Stomach (tissue), 4 donors: Measurements from ENCODE around the gene ATP7A.

Experiments used
- POLR2A ChIP-seq, 4 donors: fragments of 450-650 bp; IDR thresholded peaks; one replicate each; pipeline ENCODE4 v1.6.1; 2016; ENCODE audit warnings: antibody characterized with exemption in 4 of 4, control low read depth in 2 of 4, mild to moderate bottlenecking in 1 of 4, moderate library complexity in 1 of 4
- TF ChIP-seq, protein P1 (sequence below), 7 experiments: fragments of 450-650 bp in 4 of 7; fragments of 200-600 bp in 3 of 7; sonication (generic) in 3 of 7; IDR thresholded peaks; one replicate each; pipeline ENCODE4 v1.5.1; 2016 to 2019; ENCODE audit warnings: antibody characterized with exemption in 7 of 7, control low read depth in 2 of 7, mild to moderate bottlenecking in 1 of 7

DNA sequence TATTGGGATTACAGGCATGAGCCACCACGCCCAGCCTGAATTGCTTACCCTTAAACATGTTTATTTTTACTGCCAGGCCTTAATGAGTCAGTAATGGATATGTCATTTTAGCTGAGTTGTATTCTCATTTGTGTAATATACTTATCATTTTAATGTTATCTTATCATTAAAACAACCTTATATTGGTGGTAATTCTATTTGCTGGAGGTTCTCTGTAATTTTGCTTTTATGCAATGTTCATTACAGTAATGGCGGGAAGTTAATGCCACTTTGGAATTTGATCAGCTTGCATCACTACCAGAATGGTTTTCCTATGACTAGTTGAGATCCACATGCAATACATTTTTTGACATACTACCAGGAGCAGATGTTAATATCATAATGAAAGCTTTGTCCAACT lies 65.3 kb downstream of the ATP7A start:
- TF ChIP-seq POLR2A (IDR thresholded peaks at IDR 0.05) = no peak
- TF ChIP-seq, protein P1, sequence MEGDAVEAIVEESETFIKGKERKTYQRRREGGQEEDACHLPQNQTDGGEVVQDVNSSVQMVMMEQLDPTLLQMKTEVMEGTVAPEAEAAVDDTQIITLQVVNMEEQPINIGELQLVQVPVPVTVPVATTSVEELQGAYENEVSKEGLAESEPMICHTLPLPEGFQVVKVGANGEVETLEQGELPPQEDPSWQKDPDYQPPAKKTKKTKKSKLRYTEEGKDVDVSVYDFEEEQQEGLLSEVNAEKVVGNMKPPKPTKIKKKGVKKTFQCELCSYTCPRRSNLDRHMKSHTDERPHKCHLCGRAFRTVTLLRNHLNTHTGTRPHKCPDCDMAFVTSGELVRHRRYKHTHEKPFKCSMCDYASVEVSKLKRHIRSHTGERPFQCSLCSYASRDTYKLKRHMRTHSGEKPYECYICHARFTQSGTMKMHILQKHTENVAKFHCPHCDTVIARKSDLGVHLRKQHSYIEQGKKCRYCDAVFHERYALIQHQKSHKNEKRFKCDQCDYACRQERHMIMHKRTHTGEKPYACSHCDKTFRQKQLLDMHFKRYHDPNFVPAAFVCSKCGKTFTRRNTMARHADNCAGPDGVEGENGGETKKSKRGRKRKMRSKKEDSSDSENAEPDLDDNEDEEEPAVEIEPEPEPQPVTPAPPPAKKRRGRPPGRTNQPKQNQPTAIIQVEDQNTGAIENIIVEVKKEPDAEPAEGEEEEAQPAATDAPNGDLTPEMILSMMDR (IDR thresholded peaks at IDR 0.05) = no peak
